HCT116 (cell line): Measurements from ENCODE around the gene SCGB3A2. TPM values are rescaled to one million over a fixed set of nuclear protein-coding genes. Genes with fewer than 3 reads are reported as not detected.

ENCODE experiments used
- ATAC-seq: fragments of 200-7000 bp; cut with Tn5 transposase; 2 replicates; pipeline ENCODE4 v1.9.1; 2020; ENCODE audit warnings: mild to moderate bottlenecking, moderate library complexity
- BruUV-seq: library from RNA; stranded (reverse); fragments of 400-500 nt; replicated peaks from 2 replicates; lab custom pipeline; 2021; lab: Mats Ljungman, UMichigan
- CTCF ChIA-PET: fragments of 300-600 bp; sonication (Branson Sonifier 250); formaldehyde crosslinking; loops from one replicate; lab custom pipeline; 2021; ENCODE audit warnings: antibody characterized with exemption; lab: Charles Lee
- POLR2A ChIA-PET: fragments of 300-600, 350-600 bp; sonication (Branson Sonifier 250); formaldehyde crosslinking; loops from one replicate; lab custom pipeline; 2021; ENCODE audit warnings: antibody characterized with exemption; lab: Charles Lee
- RAD21 ChIA-PET, 2 experiments: fragments of 300-600 bp; sonication (Branson Sonifier 250); formaldehyde crosslinking; loops; one replicate each; lab custom pipeline; 2023; ENCODE audit warnings: low total read pairs in 2 of 2; ENCODE audit not compliant: uncharacterized antibody in 2 of 2, unreplicated experiment in 2 of 2, low non-redundant PET in 1 of 2; lab: Charles Lee
- DNase-seq: peaks from one replicate; pipeline ENCODE4 v3.0.0-alpha.2; 2010; ENCODE audit warnings: low read depth, low spot score
- H2AFZ ChIP-seq: fragments of 200-600 bp; shearing (Covaris generic), sonication (generic); 2 replicates; pipeline ENCODE4 v1.6.1; 2017; ENCODE audit warnings: low read depth, mixed run types, mixed read lengths, antibody characterized with exemption, low read length; ENCODE audit not compliant: poor library complexity, severe bottlenecking
- H3K27ac ChIP-seq: 2 replicates; pipeline ENCODE4 v1.5.1; 2012; ENCODE audit warnings: low read depth, low read length
- H3K27me3 ChIP-seq: fragments of 200-600 bp; sonication (generic); 2 replicates; pipeline ENCODE4 v1.6.1; 2016; ENCODE audit warnings: mixed run types, low read length, mixed read lengths; ENCODE audit not compliant: insufficient read depth
- H3K36me3 ChIP-seq, 2 experiments: fragments of 200-500 bp in 1 of 2; fragments of 200-600 bp in 1 of 2; sonication (Bioruptor generic) in 1 of 2; sonication (generic) in 1 of 2; 2 replicates each; pipeline versions ENCODE4 v1.5.1 to v1.6.1; 2014 to 2016; ENCODE audit warnings: low read length in 2 of 2, inconsistent platforms in 1 of 2, mixed read lengths in 1 of 2, mixed run types in 1 of 2; ENCODE audit not compliant: insufficient read depth in 2 of 2, control insufficient read depth in 1 of 2
- H3K4me1 ChIP-seq, 2 experiments: fragments of 200-600 bp in 1 of 2; sonication (generic) in 1 of 2; 2 replicates each; pipeline versions ENCODE4 v1.5.1 to v1.6.1; 2012 to 2017; ENCODE audit warnings: low read length in 2 of 2, inconsistent platforms in 1 of 2, mild to moderate bottlenecking in 1 of 2, mixed read lengths in 1 of 2, mixed run types in 1 of 2, moderate library complexity in 1 of 2; ENCODE audit not compliant: insufficient read depth in 2 of 2, control insufficient read depth in 1 of 2
- H3K4me2 ChIP-seq: fragments of 200-600 bp; sonication (generic); 2 replicates; pipeline ENCODE4 v1.6.1; 2017; ENCODE audit warnings: mixed run types, low read length, mixed read lengths
- H3K4me3 ChIP-seq, 2 experiments: fragments of 200-600 bp in 1 of 2; sonication (generic) in 1 of 2; replicated peaks in 1 of 2; 2 replicates each; pipeline ENCODE4 v1.5.1; 2011 to 2016; ENCODE audit warnings: low read length in 2 of 2, control low read depth in 1 of 2, low read depth in 1 of 2, mild to moderate bottlenecking in 1 of 2, mixed read lengths in 1 of 2, mixed run types in 1 of 2
- H3K79me2 ChIP-seq: fragments of 200-600 bp; sonication (generic); 2 replicates; pipeline ENCODE4 v1.6.1; 2017; ENCODE audit warnings: mild to moderate bottlenecking, mixed run types, low read length, moderate library complexity, mixed read lengths; ENCODE audit not compliant: insufficient read depth
- H3K9ac ChIP-seq: fragments of 200-600 bp; sonication (generic); 2 replicates; pipeline ENCODE4 v1.6.1; 2016; ENCODE audit warnings: low read length, mixed read lengths
- H3K9me2 ChIP-seq: fragments of 200-600 bp; sonication (generic), shearing (Covaris generic); 2 replicates; pipeline ENCODE4 v1.6.1; 2017; ENCODE audit warnings: mixed run types, mild to moderate bottlenecking, moderate library complexity; ENCODE audit not compliant: insufficient read depth
- H3K9me3 ChIP-seq, 2 experiments: fragments of 200-500 bp in 1 of 2; fragments of 200-600 bp in 1 of 2; sonication (Bioruptor generic) in 1 of 2; sonication (generic) in 1 of 2; 2 replicates each; pipeline ENCODE4 v1.6.1; 2014 to 2017; ENCODE audit warnings: low read length in 2 of 2, mixed read lengths in 2 of 2, inconsistent platforms in 1 of 2, low read depth in 1 of 2, mild to moderate bottlenecking in 1 of 2, mixed run types in 1 of 2, moderate library complexity in 1 of 2; ENCODE audit not compliant: control insufficient read depth in 1 of 2, insufficient read depth in 1 of 2
- H4K20me1 ChIP-seq: fragments of 200-600 bp; sonication (generic), shearing (Covaris generic); 2 replicates; pipeline ENCODE4 v1.6.1; 2017; ENCODE audit warnings: mixed run types, mild to moderate bottlenecking, moderate library complexity; ENCODE audit not compliant: insufficient read depth
- CBX3 ChIP-seq: IDR thresholded peaks from 2 replicates; pipeline ENCODE4 v1.6.1; 2012; ENCODE audit warnings: low read depth
- CEBPB ChIP-seq: IDR thresholded peaks from 2 replicates; pipeline ENCODE4 v1.6.1; 2012; ENCODE audit warnings: low read depth
- CTCF ChIP-seq, 3 experiments: fragments of 200-600 bp in 1 of 3; sonication (generic) in 1 of 3; IDR thresholded peaks in 2 of 3; conservative IDR thresholded peaks in 1 of 3; 2 replicates each; pipeline ENCODE4 v1.5.1; 2012 to 2017; ENCODE audit warnings: low read depth in 2 of 3, low read length in 2 of 3, antibody characterized with exemption in 1 of 3, borderline replicate concordance in 1 of 3, control low read depth in 1 of 3, mild to moderate bottlenecking in 1 of 3, mixed read lengths in 1 of 3, mixed run types in 1 of 3, moderate library complexity in 1 of 3; ENCODE audit not compliant: insufficient read depth in 1 of 3
- EGR1 ChIP-seq: IDR thresholded peaks from 2 replicates; pipeline ENCODE4 v1.6.1; 2012; ENCODE audit warnings: low read depth
- SRF ChIP-seq: IDR thresholded peaks from 2 replicates; pipeline ENCODE4 v1.6.1; 2012; ENCODE audit warnings: low read depth
- TCF7L2 ChIP-seq: IDR thresholded peaks from 2 replicates; pipeline ENCODE4 v1.7.0; 2011; ENCODE audit warnings: borderline replicate concordance, inconsistent platforms; ENCODE audit not compliant: insufficient read depth, insufficient read length; ENCODE audit errors: extremely low read depth
- intact Hi-C: fragments of 100-400 bp; cut with micrococcal nuclease; formaldehyde crosslinking; loops from 2 replicates; pipeline ENCODE4 v1.10.0; 2022
- total RNA-seq: library from RNA; stranded (reverse); gene quantifications from one replicate; pipeline ENCODE4 v1.2.1, GENCODE V29; 2021; ENCODE audit not compliant: unreplicated experiment

SCGB3A2 gene
- total RNA-seq, 1 experiment from 2014 or later: not detected

- TF ChIP-seq CTCF (IDR thresholded peaks at IDR 0.05 in 2 of 3, conservative IDR thresholded peaks at IDR 0.05 in 1 of 3; ENCODE audit: borderline replicate concordance in 1 of 3, insufficient read depth in 1 of 3, low read depth in 2 of 3, low read length in 2 of 3): no peak
These were observed 33.5 kb downstream of the SCGB3A2 start (continued) for GRCh38 chr5:147912011-147912410.

DNA sequence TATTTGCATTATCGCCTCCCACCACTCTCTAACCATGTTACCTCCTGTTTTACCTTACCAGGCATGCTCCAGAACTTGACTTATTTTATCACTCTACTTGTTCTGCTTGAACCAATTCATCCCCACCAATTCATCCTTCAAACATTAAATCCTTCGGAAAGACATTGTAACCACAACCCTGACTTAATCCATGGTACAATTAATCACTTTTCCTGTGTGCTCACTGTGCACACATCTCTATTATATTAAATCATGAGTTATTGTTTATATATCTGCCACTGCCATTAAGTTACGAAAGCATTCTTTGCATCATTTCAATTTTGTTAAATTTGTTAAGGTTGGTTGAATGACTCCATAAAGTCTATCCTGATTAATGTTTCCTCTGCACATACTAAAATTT is 35.3 kb downstream of the SCGB3A2 start:
- no peaks in the 10 kb centered on the region for H4K20me1 ChIP-seq
- intact Hi-C loops: no loop called here
- H3K9me2 ChIP-seq: no peaks in the 10 kb centered on the region
- H3K27ac ChIP-seq: no peak overlapping the region
- H2AFZ ChIP-seq: no peak overlapping the region
- no peaks in the 10 kb centered on the region for H3K79me2 ChIP-seq
- ChIA-PET CTCF (no interaction called here), RAD21 (no interaction called here), POLR2A (no interaction called here)
- 0 out of 2 replicates have a peak, but pooled peaks cover 6% of the 10 kb centered on the region for H3K27me3 ChIP-seq
- no peak overlapping the region for H3K4me2 ChIP-seq
- ATAC-seq (no peak), DNase-seq (no peak)
- H3K9ac ChIP-seq: no peak overlapping the region
- TF ChIP-seq CBX3 (no peak), SRF (no peak), EGR1 (no peak), CEBPB (no peak), TCF7L2 (no peak)
- BruUV-seq: no TSS peak
- H3K4me3 ChIP-seq: no peak overlapping the region
- H3K4me1 ChIP-seq: no peaks in the 10 kb centered on the region
- H3K36me3 ChIP-seq: no peaks in the 10 kb centered on the region
- H3K9me3 ChIP-seq: no peaks in the 10 kb centered on the region
